A549 (cell line): ENCODE measurements around the gene MYL12A.

Experiments used
- FOXS1 ChIP-seq: fragments of 250-450 bp; sonication (Bioruptor Pico); IDR thresholded peaks from 2 replicates; pipeline ENCODE4 v1.5.0; 2020; ENCODE audit warnings: mild to moderate bottlenecking, moderate library complexity
- KDM1A ChIP-seq: fragments of 200-600 bp; sonication (generic); IDR thresholded peaks from 2 replicates; pipeline ENCODE4 v1.6.1; 2016; ENCODE audit warnings: low read depth, mild to moderate bottlenecking
- PHF8 ChIP-seq: fragments of 200-600 bp; sonication (generic); IDR thresholded peaks from 2 replicates; pipeline ENCODE4 v1.6.1; 2016; ENCODE audit warnings: low read depth, mild to moderate bottlenecking, antibody characterized with exemption, moderate library complexity, borderline replicate concordance
- POLR2A ChIP-seq: IDR thresholded peaks from 2 replicates; pipeline ENCODE4 v1.6.1; 2012; ENCODE audit warnings: mild to moderate bottlenecking, low read length
- RCOR1 ChIP-seq: fragments of 150-350 bp; IDR thresholded peaks from 2 replicates; pipeline ENCODE4 v1.6.1; 2014; ENCODE audit warnings: antibody characterized with exemption, low read length, low read depth
- SMC3 ChIP-seq: fragments of >200 bp; sonication (Bioruptor Twin); formaldehyde crosslinking; IDR thresholded peaks from 3 replicates; pipeline ENCODE4 v1.6.1; 2018; ENCODE audit warnings: inconsistent platforms
- TF ChIP-seq, protein P1 (sequence below): fragments of >200 bp; sonication (Bioruptor Twin); formaldehyde crosslinking; IDR thresholded peaks from 3 replicates; pipeline ENCODE4 v1.5.1; 2016

DNA sequence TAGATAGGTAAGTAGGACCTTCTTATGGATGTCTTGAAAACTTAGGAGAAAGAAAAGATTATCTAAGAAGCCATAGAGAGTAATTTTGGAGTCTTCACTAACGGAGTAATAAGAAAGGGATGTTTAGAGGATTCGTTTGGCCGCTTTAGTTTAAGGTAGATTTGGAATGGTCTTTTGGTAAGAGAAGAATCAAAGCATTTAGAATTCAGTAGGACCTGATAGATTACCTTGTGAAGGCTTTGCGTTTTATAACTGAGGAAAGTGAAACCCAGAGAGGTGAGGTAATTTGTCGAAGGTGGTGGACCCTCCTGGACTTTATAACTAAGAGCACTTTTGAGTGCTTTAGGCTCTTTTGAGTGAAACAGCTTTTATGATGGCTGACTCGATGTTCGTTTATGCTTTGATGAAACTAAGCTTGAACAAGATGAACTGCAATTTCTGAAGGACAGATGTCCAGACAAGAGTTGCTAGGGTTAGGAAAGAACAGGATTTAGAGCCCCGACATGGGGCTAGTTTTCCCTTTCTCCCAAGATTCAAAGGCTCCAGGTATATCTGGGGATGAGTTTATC is 15.6 kb downstream of the MYL12A start:
- TF ChIP-seq FOXS1 (CRISPR knock-in tag): no peak
- TF ChIP-seq, protein P1, sequence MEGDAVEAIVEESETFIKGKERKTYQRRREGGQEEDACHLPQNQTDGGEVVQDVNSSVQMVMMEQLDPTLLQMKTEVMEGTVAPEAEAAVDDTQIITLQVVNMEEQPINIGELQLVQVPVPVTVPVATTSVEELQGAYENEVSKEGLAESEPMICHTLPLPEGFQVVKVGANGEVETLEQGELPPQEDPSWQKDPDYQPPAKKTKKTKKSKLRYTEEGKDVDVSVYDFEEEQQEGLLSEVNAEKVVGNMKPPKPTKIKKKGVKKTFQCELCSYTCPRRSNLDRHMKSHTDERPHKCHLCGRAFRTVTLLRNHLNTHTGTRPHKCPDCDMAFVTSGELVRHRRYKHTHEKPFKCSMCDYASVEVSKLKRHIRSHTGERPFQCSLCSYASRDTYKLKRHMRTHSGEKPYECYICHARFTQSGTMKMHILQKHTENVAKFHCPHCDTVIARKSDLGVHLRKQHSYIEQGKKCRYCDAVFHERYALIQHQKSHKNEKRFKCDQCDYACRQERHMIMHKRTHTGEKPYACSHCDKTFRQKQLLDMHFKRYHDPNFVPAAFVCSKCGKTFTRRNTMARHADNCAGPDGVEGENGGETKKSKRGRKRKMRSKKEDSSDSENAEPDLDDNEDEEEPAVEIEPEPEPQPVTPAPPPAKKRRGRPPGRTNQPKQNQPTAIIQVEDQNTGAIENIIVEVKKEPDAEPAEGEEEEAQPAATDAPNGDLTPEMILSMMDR: no peak
- TF ChIP-seq SMC3: no peak
- TF ChIP-seq POLR2A: no peak
- TF ChIP-seq RCOR1: no peak
- TF ChIP-seq KDM1A: no peak
- TF ChIP-seq PHF8: no peak
